HG03066 (cell line): ENCODE results near the gene NELFA.
"Not testable (repeated sequence)": the region's sequence is repeated elsewhere in the genome, so short reads cannot be mapped to it uniquely, and the experiment has no call there.

Source experiments
- ATAC-seq: cut with Tn5 transposase; IDR thresholded peaks from one replicate; pipeline ENCODE4 v1.9.1; 2021; ENCODE audit warnings: low read depth; ENCODE audit not compliant: unreplicated experiment

NELFA gene

DNA sequence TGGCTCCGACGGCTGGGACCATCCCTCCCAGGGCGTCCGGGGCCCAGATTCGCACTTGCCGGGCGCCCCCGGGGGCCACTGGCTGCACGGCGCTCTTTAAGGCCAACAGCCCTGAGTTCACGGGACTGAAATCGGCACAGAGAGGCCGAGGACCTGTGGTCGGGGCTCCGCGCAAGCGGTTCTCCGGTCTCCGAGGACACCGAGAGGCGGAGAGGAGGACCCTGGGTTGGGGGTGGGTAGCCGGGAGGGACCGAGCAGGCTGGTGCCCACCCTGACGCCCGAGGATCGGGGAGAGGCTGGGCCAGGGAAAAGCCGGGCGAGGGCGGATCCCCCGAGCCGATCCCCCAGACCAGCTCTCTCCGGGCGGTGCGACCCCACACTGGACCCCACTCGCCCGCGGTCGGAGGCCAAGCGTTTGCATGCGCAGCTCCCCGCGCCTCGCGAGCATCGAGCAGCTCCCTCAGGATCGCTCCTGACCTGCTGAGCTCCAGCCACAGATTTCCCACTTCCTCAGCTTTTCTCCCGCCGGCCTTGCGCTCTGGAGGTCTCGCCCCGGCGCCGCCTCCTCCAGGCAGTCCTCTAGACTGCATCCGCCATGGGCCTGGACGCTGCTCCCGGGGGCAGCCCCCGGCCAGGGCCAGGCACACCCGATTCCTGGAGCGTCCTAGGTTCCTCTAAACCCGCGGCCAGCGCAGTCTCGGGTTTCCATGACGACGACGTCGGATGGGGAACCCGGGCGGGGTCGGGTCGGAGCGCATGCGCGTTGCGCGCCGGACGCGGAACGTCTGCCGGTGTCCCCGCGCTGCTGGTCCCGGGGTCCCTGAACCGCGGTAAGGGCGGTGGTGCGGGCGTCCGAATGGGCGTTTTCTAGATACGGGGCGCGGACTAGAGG lies 32.7 kb upstream of the NELFA start:
- no peak for ATAC-seq

DNA sequence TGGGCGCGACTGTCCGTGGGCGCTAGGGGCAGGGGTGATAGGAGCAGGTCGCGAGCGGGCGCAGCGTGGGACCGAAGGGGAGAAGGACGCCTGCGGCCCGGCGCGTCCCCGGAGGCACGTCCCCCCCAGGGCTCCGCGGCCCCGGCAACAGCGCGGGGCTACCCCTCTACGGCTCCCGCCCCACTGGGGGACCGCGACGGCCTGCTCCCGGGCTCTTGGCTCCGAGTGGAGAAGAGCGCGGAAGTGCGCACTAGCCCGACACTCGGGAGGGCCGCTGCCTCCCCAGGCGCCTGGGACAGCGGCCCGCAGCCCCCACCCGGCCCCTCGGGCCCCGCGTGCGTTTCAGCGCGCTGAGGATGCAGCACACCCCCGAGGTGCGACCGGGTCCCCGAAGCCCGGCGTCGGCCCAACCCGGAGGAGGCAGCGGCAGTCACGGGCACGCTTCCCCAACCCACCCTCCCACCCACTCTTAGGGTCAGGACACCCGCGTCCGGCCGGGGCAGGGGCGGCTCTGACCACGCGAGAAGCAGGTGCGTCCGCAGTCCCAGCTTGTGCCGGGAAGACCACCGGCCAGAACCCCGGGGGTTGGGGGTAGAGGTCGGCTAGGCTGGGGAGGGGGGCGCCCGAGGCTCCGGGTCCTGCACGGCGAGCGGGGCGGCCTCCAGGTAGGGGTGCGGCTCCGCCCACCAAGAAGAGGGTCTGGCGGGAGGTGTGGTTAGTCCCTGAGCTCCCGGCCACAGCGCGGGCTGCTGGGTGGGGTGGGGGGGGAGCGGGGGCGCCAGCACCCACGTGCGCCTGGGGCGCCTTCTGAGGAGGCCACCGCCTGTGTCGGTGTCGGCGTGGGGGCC lies 31.8 kb upstream of the NELFA start:
- no peak for ATAC-seq

DNA sequence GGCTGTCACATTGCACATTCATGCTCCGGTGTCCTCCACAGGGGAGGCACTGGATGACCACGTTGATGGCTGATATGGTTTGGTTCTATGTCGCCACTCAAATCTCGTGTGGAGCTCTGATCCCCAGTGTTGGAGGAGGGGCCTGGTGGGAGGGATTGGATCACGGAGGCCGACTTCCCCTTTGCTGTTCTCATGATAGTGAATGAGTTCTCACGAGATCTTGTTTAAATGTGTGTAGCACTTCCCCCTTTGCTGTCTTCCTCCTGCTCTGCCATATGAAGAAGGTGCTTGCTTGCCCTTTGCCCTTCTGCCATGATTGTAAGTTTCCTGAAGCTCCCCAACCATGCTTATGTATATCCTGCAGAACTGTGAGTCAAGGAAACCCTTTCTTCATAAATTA lies 28.1 kb upstream of the NELFA start:
- ATAC-seq, result no peak

- no peak for ATAC-seq
Measured at GRCh38 chr4:2036327-2036726, 27.6 kb upstream of the NELFA start.

DNA sequence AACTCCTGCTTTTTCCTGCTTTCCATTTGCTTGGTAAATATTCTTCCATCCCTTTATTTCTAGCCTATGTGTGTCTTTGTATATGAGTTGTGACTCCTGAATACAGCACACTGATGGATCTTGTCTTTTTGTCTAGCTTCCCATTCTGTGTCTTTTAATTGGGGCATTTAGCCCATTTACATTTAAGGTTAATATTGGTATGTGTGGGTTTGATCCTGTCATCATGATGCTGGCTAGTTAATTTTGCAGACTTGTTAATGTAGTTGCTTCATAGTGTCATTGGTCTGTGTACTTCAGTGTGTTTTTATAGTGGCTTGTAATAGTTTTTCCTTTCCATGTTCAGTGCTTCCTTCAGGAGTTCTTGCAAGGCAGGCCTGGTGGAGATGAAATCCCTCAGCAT lies 22.4 kb upstream of the NELFA start:
- not testable (repeated sequence) for ATAC-seq

- ATAC-seq, result not testable (repeated sequence)
Measured at GRCh38 chr4:2027120-2027519, 18.3 kb upstream of the NELFA start.

DNA sequence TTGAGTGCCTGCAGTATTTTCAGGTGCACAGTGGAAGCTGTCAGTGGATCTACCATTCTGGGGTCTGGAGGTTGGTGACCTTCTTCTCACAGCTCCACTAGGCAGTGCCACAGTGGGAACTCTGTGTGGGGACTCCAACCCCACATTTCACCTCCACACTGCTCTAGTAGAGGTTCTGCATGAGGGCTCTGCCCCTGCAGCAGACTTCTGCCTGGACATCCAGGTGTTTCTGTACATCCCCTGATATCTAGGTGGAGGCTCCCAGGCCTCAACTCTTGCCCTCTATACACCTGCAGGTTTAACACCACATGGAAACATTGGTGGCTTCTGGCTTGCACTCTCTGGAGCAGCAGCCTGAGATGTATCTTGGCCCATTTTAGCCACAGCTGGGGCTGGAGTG lies 17.0 kb upstream of the NELFA start:
- no peak for ATAC-seq

GRCh38 chr4:2024683-2025082 lies 15.9 kb upstream of the NELFA start:
- ATAC-seq, result no peak

GRCh38 chr4:2021358-2022018 lies 12.7 kb upstream of the NELFA start:
- ATAC-seq, result not testable (repeated sequence)

DNA sequence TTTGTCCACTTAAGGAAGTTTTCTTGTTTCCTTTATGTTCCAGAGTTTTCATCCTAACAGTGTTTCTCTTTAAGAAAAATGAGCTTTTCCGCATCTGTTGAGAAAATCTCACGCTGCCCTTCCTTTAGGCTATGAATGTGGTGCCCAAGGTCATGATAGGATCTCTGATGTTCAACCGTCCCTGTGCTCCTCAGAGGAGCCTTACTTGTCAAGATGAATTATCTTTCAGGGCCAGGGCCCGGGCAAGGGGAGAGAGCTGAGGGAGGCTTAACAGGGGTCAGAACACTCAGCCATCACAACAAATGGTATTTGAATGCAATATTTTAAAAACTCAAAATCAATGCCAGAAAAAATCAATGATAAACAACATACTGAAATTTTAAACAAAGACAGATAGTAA lies 6.2 kb upstream of the NELFA start:
- ATAC-seq, result no peak

- no peak for ATAC-seq
Measured at GRCh38 chr4:2011583-2011982, 2.8 kb upstream of the NELFA start.

DNA sequence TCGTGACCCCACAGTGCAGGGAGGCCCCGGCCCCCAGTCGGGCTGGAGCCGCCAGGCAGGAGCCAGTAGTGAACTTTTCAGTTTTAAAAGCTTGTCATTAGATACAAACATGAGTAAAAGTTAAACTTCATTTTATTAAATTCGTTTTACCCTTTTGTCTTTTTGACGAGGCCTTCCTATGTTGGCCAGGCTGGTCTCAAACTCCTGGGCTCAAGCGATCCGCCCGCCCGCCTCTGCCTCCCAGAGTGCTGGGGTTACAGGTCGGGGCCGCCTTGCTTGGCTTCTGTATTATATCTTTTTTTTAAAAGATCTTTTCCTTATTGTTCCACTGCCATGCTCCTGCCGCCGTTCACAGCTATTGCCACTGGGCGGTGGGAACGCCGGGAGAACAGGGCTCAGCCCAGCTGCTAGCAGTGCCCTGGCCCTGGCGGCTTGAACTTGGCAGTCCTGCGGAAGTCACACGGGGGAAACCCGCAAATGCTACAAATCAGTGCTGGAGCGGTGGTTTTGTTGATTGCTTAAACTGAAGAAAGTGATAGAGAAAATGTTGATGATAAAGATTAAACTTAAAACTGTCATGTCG lies 968 bp upstream of the NELFA start:
- peak; percentile 23 for ATAC-seq

- ATAC-seq, result peak; percentile 18
Measured at GRCh38 chr4:2008671-2008920, 178 bp downstream of the NELFA start.

DNA sequence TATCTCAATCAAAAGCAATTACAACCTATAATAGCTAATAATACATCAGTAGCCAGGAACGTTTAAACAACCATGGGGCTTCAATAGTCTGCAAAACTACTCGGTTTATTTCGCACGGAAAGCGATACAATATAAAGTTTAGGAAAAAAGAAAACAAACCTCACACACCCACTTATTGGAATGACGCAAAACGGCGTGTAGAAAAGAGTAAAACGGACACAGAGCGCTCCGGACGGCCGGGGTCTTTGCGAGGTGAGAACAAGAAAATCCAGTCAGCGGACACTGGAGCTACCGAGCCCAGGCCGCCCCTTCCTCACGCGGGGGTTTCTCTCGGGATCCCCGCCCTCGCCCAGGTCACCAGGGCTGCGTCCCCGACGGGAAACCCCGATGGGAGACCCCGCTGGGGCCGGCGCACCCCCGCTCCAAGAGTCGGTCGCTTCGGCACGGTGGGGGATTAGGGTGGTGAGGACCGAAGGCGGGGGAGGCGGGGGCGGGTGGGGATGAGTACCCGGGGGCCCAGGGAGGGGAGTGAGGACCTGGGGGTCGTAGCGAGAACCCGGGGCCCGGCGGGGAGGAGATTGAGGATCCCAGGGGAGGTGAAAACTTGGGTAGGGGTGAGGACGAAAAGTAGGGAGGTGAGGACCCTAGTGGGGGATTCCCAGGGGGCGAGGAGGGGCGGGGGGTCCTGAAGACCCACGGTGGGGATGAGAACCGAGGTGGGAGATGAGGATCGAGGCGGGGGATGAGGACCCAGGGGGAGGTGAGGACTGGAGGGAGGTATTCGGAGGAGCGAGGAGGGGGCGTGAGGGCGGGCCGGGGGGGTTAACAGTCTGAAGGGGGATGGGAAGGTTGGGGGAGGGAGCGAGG lies 737 bp downstream of the NELFA start:
- ATAC-seq, result no peak

DNA sequence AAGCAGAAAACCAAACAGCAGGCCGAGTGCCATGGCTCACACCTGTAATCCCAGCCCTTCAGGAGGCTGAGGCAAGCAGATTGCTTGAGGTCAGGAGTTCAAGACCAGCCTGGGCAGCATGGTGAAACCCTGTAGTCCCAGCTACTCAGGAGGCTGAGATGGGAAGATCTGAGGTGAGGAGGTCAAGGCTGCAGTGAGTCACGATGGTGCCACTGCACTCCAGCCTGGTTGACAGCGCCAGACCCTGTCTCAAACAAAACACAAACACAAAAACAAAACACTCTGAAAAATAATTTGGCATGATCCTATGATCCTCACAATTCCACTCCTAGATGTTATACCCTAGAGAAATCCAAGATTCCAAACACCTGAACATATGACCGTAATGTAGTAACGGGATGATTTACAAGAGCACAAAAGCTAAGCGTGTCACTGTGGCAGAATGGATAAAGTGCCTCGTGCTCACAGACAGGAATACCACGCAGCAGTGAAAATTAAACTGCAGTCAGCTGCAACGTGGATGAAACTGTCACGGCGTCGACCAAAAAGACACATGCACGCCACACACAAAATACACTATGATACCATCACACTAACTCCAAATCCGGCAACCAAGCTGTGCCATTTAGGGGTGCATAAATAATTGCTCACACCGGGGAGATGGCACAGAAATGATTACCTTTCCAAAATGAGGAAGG lies 1.7 kb downstream of the NELFA start:
- ATAC-seq, result no peak

GRCh38 chr4:2006367-2006766 lies 2.4 kb downstream of the NELFA start:
- no peak for ATAC-seq

DNA sequence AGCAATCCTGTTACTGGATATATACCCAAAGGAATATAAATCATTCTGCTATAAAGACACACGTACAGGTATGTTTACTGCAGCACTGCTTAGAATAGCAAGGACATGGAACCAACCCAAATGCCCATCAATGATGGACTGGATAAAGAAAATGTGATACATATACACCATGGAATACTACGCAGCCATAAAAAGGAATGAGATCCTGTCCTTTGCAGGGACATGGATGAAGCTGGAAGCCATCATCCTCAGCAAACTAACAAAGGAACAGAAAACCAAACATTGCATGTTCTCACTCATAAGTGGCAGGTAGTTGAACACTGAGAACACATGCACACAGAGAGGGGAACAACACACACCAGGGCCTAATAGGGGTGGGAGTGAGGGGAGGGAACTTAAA lies 5.4 kb downstream of the NELFA start:
- ATAC-seq, result not testable (repeated sequence)

GRCh38 chr4:1999308-1999707 lies 9.5 kb downstream of the NELFA start:
- ATAC-seq, result not testable (repeated sequence)

- ATAC-seq, result no peak
Measured at GRCh38 chr4:1998296-1998695, 10.5 kb downstream of the NELFA start.

DNA sequence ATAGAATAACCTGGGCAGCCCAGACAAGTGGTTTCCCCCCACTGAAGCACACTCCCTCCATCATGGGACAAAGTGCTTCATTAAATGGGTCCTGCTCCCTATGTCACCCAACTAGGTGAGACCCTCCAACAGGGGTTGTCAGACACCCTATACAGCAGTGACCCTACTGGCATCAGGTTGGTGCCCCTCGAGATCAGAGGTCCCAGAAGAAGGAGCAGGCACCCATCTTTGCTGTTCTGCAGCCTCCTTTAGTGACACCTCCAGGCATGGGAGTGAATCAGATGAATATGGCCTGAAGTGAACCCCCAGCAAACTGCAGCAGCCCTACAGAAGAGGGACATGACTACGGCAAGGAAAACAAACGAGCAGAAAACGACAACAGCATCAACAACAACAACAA lies 11.1 kb downstream of the NELFA start:
- ATAC-seq, result no peak
